Prostate gland (tissue), 2 donors: ENCODE data around the gene CD2AP. TPM values are rescaled to one million over a fixed set of nuclear protein-coding genes. Genes with fewer than 3 reads are reported as not detected.

ENCODE experiments used
- DNase-seq: peaks from one replicate; pipeline ENCODE4 v3.0.0-alpha.2; 2019; ENCODE audit warnings: low spot score
- H3K27ac ChIP-seq, 2 donors: fragments of 200-600 bp; sonication (generic); 2 replicates each; pipeline ENCODE4 v1.5.1; 2017 to 2019
- H3K27me3 ChIP-seq: fragments of 200-600 bp; sonication (generic); replicated peaks from 2 replicates; pipeline ENCODE4 v1.5.1; 2019; ENCODE audit not compliant: insufficient read depth
- H3K36me3 ChIP-seq, 2 donors: fragments of 200-600 bp; sonication (generic); 1 replicate in 1 of 2; 2 replicates in 1 of 2; pipeline versions ENCODE4 v1.5.1 to v1.8.1; 2017 to 2019
- H3K4me1 ChIP-seq: fragments of 200-600 bp; sonication (generic); replicated peaks from 2 replicates; pipeline ENCODE4 v1.5.1; 2019
- H3K4me3 ChIP-seq, 2 donors: fragments of 200-600 bp; sonication (generic); 2 replicates each; pipeline ENCODE4 v1.5.1; 2017 to 2019
- H3K9me3 ChIP-seq: fragments of 200-600 bp; sonication (generic); 2 replicates; pipeline ENCODE4 v1.5.1; 2017
- POLR2A ChIP-seq: fragments of 450-650 bp; IDR thresholded peaks from one replicate; pipeline ENCODE4 v1.6.1; 2016; ENCODE audit warnings: antibody characterized with exemption, mild to moderate bottlenecking
- POLR2AphosphoS5 ChIP-seq: sonication (generic); formaldehyde crosslinking; IDR thresholded peaks from one replicate; pipeline ENCODE4 v1.6.1; 2017; ENCODE audit warnings: antibody characterized with exemption
- WGBS: methylation state at CpG from one replicate; pipeline ENCODE4 v1.1.5; 2018; 5-methylcytosine and 5-hydroxymethylcytosine counted together
- intact Hi-C: fragments of 100-400 bp; cut with DNase I; formaldehyde crosslinking; loops from one replicate; pipeline ENCODE4 v1.14.2; 2022
- total RNA-seq, 2 donors: library from RNA; depleted of rRNA; stranded (reverse); fragments of >200 nt; gene quantifications; one replicate each; pipeline ENCODE4 v1.1.0, GENCODE V29; 2016
- TF ChIP-seq, protein P1 (sequence below), 4 experiments: fragments of 200-600 bp in 2 of 4; fragments of 450-650 bp in 2 of 4; sonication (generic) in 2 of 4; IDR thresholded peaks; 1 replicate in 3 of 4; 2 replicates in 1 of 4; pipeline ENCODE4 v1.5.1; 2016 to 2019; ENCODE audit warnings: antibody characterized with exemption in 4 of 4, mild to moderate bottlenecking in 2 of 4, moderate library complexity in 2 of 4

The CD2AP gene
- total RNA-seq, 2 donors from 2014 or later, result 30.3 to 33.6 TPM

DNA sequence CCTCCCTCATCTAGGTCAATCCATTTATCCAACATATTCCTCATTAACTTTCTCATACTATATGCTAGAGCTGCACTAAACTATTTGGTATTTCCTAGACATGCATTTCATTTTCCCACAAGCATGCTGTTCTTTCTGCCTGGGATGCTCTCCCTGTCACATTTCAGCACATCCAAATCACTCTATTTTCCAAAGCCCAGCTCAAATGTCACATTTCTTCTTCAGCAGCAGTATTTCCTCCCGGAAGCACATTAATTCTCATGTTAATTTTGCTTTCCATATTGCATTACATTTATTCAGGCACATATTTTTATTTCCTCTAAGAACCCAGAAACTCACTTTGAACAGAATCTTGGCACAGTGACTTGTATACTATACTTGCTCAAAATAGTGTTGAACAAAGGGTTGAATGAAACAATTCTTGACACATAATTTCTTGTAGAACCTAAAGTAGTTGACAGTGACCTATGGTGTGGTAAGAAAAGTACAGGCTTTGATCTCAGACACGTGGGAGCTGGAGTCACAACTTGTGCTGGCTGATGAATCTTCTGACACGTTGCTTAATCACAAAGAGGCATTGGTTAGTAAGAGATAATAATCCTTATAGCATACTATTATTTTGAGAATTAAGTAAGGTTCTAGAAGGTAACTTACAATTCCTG, 30.8 kb upstream of the CD2AP start:
- no peak overlapping the region for H3K4me3 ChIP-seq
- 45% methylated on average over 3 of the region's 3 CpGs for WGBS
- DNase-seq, result no peak

DNA sequence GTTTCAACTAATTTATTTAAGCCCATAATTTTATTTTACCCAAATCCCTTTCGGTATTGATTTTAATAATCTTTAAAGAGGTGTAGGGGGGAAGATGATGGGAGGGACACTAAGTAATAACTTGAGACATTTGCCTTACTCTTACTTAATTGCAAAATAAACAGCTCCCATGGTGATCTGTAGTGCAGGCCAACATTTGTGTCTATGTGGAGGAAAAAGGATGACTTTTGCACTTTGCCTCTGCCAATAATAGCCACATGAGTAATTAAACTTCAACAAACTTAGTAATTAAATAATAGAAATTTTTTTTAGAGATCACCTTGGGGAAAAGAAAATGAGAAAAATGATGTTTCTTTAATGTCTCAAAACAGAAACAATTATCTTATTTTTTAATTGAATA, 29.9 kb upstream of the CD2AP start:
- TF ChIP-seq POLR2AphosphoS5 (no peak), POLR2A (no peak)
- TF ChIP-seq, protein P1, sequence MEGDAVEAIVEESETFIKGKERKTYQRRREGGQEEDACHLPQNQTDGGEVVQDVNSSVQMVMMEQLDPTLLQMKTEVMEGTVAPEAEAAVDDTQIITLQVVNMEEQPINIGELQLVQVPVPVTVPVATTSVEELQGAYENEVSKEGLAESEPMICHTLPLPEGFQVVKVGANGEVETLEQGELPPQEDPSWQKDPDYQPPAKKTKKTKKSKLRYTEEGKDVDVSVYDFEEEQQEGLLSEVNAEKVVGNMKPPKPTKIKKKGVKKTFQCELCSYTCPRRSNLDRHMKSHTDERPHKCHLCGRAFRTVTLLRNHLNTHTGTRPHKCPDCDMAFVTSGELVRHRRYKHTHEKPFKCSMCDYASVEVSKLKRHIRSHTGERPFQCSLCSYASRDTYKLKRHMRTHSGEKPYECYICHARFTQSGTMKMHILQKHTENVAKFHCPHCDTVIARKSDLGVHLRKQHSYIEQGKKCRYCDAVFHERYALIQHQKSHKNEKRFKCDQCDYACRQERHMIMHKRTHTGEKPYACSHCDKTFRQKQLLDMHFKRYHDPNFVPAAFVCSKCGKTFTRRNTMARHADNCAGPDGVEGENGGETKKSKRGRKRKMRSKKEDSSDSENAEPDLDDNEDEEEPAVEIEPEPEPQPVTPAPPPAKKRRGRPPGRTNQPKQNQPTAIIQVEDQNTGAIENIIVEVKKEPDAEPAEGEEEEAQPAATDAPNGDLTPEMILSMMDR (IDR thresholded peaks at IDR 0.05), result no peak

More for the DNA sequence above, 30.8 kb upstream of the CD2AP start:
- H3K9me3 ChIP-seq, result no peaks in the 10 kb centered on the region
- intact Hi-C loops, result no loop called here
- TF ChIP-seq, protein P1 (IDR thresholded peaks at IDR 0.05), result no peak
- TF ChIP-seq POLR2A (no peak), POLR2AphosphoS5 (no peak)
- H3K27ac ChIP-seq, result no peak overlapping the region
- H3K4me1 ChIP-seq, result no peaks in the 10 kb centered on the region
- no peaks in the 10 kb centered on the region for H3K36me3 ChIP-seq
- H3K27me3 ChIP-seq, result no peaks in the 10 kb centered on the region

DNA sequence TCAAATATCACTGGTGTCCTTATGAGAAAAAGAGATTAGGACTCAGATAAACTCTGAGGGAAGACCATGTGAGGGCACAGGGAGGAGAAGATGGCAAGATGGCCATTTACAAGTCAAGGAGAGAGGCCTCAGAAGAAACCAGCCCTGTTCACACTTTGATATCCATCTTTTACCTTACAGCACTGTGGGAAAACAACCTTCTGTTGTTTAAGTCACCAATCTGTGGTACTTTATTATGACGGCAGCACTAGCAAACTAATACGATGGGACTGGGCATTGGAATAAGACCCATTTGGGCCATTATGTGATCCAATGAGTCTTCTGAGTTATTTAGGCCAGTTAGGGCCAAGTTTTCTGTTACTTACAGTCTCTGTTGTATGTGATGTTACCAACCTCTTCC, 26.4 kb upstream of the CD2AP start:
- WGBS, result 96% methylated on average over 2 of the region's 2 CpGs
- H3K27me3 ChIP-seq, result no peaks in the 10 kb centered on the region
- H3K4me3 ChIP-seq, result no peak overlapping the region
- H3K9me3 ChIP-seq, result no peaks in the 10 kb centered on the region
- no peak for DNase-seq
- H3K4me1 ChIP-seq, result no peaks in the 10 kb centered on the region
- H3K36me3 ChIP-seq, result no peaks in the 10 kb centered on the region
- no peak overlapping the region for H3K27ac ChIP-seq
- TF ChIP-seq POLR2AphosphoS5, result no peak
- TF ChIP-seq POLR2A, result no peak
- TF ChIP-seq, protein P1 (IDR thresholded peaks at IDR 0.05), result no peak
- intact Hi-C loops, result no loop called here

More for the DNA sequence above, 29.9 kb upstream of the CD2AP start:
- no peak overlapping the region for H3K4me3 ChIP-seq
- 91% methylated on average over 1 of the region's 1 CpG for WGBS
- no peaks in the 10 kb centered on the region for H3K27me3 ChIP-seq
- H3K27ac ChIP-seq, result no peak overlapping the region
- intact Hi-C loops, result no loop called here
- no peaks in the 10 kb centered on the region for H3K4me1 ChIP-seq
- no peaks in the 10 kb centered on the region for H3K36me3 ChIP-seq
- DNase-seq, result no peak
- no peaks in the 10 kb centered on the region for H3K9me3 ChIP-seq

DNA sequence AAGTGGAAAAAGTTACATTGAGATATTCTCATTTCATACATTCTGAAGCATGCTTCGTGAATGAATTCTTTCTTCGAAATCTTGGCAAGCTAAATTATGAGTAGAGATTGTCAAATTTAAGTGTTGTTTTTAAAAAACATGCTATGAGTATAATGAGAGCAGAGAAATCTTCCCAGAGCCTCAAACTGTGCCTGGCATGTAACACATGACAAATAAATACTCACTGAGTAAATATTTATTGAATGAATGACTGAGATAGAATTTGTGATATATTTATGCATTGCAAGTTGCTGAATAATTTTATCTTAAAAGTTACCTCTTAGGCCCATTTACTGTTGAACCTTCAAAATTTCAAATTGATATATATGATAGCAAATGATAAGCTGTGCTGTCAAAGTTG, 24.7 kb upstream of the CD2AP start:
- H3K4me1 ChIP-seq, result no peaks in the 10 kb centered on the region
- H3K9me3 ChIP-seq, result no peaks in the 10 kb centered on the region
- intact Hi-C loops, result no loop called here
- TF ChIP-seq POLR2AphosphoS5 (no peak), POLR2A (no peak)
- TF ChIP-seq, protein P1 (IDR thresholded peaks at IDR 0.05), result no peak
- no peak for DNase-seq
- no peak overlapping the region for H3K4me3 ChIP-seq
- no peaks in the 10 kb centered on the region for H3K36me3 ChIP-seq
- no peaks in the 10 kb centered on the region for H3K27me3 ChIP-seq
- H3K27ac ChIP-seq, result no peak overlapping the region
- whole genome bisulfite sequencing, result 77% methylated on average over 2 of the region's 2 CpGs

DNA sequence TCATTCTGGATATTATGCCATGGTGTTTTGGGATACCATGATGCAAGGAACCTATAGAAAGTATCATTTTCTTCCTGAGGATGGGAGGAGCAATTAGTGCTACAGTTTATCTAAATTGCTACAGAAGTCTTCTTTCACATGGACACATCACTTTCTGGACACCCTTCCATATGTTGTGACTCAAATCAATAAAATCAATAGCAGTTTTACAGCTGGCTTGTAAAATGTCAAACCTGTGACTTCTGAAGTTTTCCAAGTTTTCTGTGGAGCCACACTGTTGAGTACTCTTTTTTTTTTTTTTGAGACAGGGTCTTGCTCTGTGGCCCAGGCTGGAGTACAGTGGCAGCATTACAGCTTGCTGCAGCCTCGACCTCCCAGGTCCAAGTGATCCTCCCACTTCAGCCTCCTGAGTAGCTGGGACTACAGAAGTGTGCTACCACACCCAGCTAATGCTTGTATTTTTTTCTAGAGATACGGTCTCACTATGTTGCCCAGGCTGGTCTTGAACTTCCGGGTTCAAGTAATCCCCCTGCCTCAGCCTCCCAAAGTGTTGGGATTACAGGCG, 24.1 kb upstream of the CD2AP start:
- no peaks in the 10 kb centered on the region for H3K27me3 ChIP-seq
- H3K36me3 ChIP-seq, result no peaks in the 10 kb centered on the region
- no peaks in the 10 kb centered on the region for H3K9me3 ChIP-seq
- no peaks in the 10 kb centered on the region for H3K4me1 ChIP-seq
- TF ChIP-seq POLR2A (no peak), POLR2AphosphoS5 (no peak)
- TF ChIP-seq, protein P1 (IDR thresholded peaks at IDR 0.05), result no peak
- 96% methylated on average over 4 of the region's 4 CpGs for WGBS
- no peak overlapping the region for H3K4me3 ChIP-seq
- intact Hi-C loops, result no loop called here
- no peak for DNase-seq
- no peak overlapping the region for H3K27ac ChIP-seq
